GM19395 (cell line): ENCODE data around the gene SYF2.

ENCODE experiments used
- ATAC-seq: cut with Tn5 transposase; IDR thresholded peaks from one replicate; pipeline ENCODE4 v1.9.1; 2021; ENCODE audit warnings: mild to moderate bottlenecking, moderate library complexity; ENCODE audit not compliant: unreplicated experiment

SYF2 gene

DNA sequence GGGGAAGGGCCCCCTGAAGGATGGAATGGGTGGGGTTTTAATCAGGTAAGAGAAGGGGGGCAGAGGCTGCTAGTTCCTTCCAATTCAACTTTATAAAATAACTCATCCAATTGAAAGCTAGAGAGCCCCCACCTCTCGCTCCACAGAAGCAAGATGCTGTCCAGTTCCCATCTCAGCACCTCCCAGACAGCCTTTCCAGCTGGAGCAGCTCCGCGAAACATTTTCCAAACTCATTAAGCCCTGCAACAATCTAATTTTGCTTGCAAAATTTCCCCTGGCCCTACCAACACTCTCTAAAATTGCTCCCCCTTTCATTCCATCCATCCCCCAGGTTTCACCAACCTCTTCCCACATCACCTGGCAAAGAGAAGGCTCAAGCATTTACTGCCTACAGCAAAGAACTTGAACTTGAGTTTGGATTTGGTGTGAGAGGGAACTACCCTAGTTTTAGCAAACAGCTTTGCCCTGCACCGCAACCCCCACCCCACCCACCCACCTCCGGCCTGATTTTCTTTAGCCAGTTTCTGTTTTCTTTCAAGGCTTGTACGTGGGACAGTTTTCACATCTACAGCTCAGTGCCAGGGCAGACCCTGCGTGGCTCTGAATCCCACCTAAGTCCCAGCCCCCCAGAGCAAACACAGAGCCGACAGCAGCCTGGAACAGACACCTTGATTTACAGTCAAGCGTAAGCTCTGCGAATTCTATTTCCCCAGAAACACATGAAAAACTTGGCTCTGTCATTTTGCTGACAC is 46.7 kb downstream of the SYF2 start:
- ATAC-seq, result no peak

GRCh38 chr1:25184001-25184762 is 48.1 kb downstream of the SYF2 start:
- ATAC-seq, result no peak

DNA sequence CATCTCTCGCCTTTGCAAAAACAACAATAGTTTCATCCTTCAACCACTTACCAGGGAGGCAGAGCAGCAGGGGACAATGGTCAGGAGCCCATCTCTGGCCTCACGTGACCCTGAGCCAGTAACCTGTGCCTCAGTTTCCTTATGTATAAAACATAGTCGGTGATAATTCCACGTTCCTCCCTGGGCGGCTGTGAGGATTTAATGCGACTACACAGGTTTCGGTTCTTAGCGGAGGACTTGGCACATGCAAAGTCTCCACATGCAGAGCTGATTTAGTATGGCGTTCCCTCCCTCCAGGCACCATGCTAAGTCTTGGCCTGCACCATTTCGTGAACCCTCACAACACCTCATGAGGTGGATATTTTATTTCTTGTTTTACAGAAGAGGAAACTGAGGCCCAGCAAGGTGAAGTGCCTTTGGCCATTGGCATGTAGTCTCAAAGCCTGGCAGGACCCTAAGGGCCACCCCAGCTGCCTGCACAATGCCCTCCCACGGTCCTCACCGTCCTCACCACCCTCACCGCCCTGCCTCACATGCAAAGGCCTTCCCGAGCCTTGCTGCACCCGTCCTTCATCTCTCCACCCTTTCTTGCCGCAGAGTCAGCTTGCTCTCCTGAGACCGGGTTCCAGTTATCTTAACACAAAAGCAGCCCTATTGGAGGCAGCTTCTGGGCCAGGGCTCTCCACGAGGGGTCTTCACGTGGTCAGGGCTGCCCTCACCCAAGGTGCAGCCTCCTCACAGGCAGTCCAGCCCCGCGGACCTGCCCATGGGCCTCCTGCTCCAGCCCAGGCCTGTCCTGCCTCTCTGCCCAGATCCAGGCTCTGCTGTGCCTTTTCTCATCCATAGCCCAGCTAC is 48.9 kb downstream of the SYF2 start:
- ATAC-seq, result no peak

DNA sequence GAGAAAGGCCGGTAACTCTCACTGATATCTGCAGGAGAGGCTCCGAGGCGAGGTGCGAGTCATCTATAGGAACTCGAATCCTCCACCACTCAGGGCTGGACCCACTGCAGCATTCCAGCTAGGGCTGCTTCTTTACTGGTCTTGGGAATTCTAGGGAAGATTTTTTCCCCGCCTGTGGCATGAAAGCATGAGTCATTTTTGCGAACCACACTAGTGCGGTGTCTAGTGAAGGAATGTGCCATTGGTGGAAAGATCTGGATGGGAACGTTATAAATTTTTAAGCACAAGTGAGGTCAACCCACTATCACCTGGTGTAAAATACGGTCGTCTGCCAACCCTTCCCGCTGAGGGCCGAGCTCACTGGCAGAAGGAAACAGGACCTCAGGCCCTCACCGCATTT is 49.7 kb downstream of the SYF2 start:
- ATAC-seq, result no peak

DNA sequence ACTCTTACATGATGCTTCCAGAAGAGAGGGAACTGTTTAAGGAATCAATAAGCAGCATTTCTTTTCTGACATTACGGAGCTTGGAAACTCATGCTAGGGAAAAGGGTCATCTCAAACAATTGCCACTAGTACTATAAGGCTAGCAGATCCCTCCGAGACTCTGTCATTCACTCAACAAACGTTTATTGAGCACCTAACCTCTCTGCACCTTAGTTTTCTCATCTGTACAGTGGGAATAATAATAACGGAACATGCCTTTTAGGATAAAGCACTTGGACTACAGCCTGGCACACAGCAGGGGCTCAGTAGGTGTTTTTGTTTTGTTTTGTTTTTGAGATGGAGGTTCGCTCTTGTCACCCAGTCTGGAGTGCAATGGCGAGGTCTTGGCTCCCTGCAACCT is 51.3 kb downstream of the SYF2 start:
- ATAC-seq, result no peak

- no peak for ATAC-seq
Measured at GRCh38 chr1:25178917-25179561, 53.3 kb downstream of the SYF2 start.

- no peak for ATAC-seq
Measured at GRCh38 chr1:25174730-25175612, 57.3 kb downstream of the SYF2 start.

- ATAC-seq, result no peak
Measured at GRCh38 chr1:25174363-25174729, 58.0 kb downstream of the SYF2 start.

DNA sequence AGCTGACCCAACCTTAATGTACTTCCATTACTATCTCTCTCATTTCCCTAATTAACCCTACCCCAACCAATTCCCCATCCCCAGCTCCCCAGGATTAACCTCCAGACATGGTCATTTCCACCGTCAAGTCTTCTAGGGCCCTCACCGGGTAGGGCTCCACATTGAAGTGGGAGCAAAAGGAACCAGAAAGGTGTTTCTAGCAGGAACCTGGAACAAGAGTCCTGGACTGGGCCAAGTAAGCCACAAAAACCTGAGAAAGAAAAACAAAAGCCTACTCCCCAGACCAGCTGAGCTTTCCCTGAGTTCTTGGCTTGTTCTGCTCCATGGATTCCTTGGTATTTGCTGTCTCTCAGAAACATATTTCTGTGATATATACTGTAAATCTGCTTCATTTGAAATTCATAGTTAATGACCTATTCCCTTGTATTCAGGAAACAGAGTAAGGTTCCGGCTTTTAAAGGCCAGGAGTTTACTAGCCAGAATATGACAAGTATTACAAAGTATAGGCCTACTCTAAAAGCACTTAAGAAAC is 58.4 kb downstream of the SYF2 start:
- no peak for ATAC-seq
